Retinal pigment epithelial cell (primary cell): Measurements from ENCODE around the gene KRTAP5-1.

Experiments used
- DNase-seq: peaks from one replicate; pipeline ENCODE4 v3.0.0-alpha.2; 2010; ENCODE audit warnings: low read depth
- H3K4me3 ChIP-seq: 2 replicates; pipeline ENCODE4 v1.5.1; 2011; ENCODE audit warnings: mild to moderate bottlenecking, low read length, control low read depth, moderate library complexity
- TF ChIP-seq, protein P1 (sequence below): conservative IDR thresholded peaks from 2 replicates; pipeline ENCODE4 v1.5.1; 2011; ENCODE audit warnings: low read depth, low read length, control low read depth, inconsistent platforms

Gene KRTAP5-1

DNA sequence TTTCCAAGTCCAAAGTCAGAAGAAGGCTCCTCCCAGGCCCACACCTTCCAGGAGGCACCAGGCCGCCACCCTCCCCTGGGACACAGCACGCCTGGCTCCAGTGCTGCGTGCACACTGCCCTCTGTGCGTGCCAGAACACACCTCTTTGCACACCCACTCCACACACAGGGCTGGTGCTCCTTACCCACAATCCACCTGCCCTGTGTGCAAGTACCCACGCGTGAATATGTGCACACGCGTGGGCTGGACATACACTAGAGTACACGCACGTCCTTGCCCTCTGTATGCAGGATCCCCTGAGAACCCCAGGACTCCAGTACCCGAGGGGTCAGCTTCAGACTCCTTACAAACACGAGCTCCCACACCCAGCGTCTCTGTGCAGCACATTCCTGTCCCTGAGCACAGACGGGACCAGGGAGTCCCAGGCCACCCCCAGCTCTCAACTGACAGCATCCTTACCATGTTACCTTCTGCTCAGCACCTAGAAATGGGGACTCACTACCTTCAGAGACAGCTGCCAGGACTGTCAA lies 15.8 kb downstream of the KRTAP5-1 start:
- no peak for DNase-seq
- TF ChIP-seq, protein P1, sequence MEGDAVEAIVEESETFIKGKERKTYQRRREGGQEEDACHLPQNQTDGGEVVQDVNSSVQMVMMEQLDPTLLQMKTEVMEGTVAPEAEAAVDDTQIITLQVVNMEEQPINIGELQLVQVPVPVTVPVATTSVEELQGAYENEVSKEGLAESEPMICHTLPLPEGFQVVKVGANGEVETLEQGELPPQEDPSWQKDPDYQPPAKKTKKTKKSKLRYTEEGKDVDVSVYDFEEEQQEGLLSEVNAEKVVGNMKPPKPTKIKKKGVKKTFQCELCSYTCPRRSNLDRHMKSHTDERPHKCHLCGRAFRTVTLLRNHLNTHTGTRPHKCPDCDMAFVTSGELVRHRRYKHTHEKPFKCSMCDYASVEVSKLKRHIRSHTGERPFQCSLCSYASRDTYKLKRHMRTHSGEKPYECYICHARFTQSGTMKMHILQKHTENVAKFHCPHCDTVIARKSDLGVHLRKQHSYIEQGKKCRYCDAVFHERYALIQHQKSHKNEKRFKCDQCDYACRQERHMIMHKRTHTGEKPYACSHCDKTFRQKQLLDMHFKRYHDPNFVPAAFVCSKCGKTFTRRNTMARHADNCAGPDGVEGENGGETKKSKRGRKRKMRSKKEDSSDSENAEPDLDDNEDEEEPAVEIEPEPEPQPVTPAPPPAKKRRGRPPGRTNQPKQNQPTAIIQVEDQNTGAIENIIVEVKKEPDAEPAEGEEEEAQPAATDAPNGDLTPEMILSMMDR, result no peak
- H3K4me3 ChIP-seq, result no peak overlapping the region

DNA sequence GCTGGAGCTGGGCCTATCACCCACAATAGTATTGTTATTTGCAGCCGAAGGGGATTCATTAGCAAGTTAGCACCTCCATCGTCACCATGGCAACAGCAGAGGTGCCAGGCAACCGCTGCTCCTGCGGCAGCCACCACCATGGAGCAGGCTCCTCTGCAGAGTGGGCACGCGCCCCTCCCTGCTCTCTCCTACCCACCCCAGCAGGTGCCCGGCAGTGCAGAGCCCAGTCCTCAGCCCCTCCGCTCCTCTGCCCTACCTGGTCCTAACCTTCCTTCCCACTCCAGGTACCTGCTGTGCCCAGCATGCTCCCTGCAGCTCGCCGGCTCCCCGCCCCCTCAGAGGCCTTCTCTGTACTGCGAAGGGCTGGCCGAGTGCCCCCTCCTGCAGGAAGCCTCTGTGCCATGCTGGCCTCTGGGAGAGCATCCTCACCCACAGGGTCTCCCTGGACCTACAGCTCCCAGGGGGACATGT lies 16.6 kb downstream of the KRTAP5-1 start:
- DNase-seq, result no peak
- TF ChIP-seq, protein P1, result no peak
- H3K4me3 ChIP-seq, result no peak overlapping the region

DNA sequence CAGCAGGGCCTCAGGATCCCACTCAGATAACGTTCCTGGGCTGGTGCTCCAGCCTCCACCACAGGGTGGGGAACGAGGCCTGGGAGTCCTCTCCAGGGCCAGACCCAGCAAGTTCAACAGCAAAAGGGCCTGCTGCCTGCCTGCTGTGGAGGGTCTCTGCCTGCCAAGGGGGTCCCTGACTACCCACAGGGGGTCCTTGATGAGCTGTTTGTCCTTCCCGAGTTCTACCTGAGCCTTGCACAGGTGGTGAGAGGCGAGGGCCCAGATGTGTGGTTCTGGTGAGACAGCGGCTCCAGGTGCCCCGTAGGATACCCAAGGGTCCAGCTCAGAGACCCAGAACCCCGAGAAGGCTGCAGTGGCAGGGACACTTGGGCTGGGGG lies 17.4 kb downstream of the KRTAP5-1 start:
- no peak overlapping the region for H3K4me3 ChIP-seq
- TF ChIP-seq, protein P1, result no peak

DNA sequence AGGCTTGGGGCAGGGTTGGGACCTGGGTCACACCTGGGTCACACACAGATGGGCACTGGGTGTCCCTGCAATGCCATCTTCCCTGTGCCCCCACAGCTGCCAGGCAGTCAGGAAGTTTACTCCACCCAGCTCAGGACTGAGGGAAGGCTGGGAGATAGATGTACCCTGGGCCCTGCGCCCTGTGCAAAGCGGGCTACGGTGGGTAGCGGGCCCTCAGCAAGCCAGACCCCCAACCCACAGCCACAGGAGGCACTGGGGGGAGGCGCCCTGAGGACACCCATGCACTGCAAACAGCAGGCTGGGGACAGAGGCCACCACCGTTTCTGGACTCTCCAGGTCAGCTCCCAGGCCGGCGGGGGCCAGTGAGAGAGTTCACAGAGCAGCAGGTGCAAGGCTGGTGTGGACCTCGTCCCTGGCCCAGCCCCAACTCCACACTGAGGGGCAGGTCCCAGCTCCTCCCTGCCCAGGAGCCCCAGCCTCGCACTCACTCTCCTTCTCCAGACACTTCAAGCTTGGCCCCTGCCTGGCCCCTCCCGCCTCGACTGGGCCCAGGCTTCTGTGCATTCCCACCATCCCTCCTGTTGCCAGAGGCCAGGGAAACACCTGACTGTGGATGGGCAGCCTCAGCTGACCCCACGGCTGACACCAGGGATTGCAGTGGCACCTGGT lies 17.9 kb downstream of the KRTAP5-1 start:
- no peak overlapping the region for H3K4me3 ChIP-seq
- TF ChIP-seq, protein P1, result no peak
- no peak for DNase-seq

More for the DNA sequence above, 17.4 kb downstream of the KRTAP5-1 start:
- no peak for DNase-seq

DNA sequence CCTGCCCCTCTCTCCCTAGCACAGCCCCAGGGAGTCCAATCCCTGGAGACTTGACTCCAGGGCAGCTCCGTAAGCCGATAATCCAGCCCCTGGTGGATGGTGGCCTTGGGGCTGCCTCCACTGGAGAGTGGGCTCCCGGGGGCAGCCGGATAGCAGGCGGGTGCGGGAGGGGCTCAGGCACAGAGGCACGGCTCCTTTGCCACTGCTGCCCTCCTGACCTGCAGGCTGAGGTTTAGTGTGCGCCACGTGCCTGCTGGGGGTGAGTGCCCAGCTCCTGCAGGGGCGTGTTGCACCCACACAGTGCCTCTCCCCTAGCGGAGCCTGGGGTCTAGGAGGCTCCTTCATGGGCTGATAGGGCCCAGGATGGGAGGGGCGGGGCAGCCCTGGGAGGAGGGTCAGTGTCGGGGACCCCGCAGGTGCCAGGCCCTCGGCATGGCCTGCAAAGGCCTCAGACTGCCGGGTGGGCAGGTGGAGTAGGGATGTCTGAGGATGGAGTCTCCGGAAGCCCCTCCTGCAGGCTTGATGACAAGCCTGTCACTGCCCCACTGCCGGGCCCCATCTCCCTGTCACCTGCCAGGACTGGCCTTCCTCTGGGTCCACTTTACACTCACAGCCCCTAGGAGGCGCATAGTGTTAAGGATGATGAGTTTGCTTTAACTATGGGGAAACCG lies 18.6 kb downstream of the KRTAP5-1 start:
- DNase-seq, result no peak
- no peak overlapping the region for H3K4me3 ChIP-seq
- TF ChIP-seq, protein P1, result peak; percentile 29

DNA sequence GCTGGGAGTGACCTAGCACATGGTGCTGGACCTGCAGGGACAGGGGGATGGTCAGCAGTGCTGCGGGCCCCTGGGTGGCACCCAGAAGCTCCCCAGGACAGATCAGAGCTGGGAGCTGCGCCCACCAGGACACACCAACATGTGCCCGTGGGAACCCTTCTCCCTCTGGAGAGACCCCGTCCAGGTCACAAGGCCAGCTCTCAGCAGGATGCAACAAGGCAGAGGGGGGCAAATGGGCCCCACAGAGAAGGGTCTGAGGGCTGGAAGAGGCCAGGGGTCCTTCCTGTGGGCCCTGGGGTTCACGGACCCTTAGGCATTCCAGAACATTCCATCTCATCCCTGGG lies 19.2 kb downstream of the KRTAP5-1 start:
- TF ChIP-seq, protein P1, result no peak
- H3K4me3 ChIP-seq, result no peak overlapping the region
- DNase-seq, result no peak
